ENCODE data around the gene CHSY3. TPM values are rescaled to one million over a fixed set of nuclear protein-coding genes. Genes with fewer than 3 reads are reported as not detected.

Gene CHSY3
- total and polyA plus RNA-seq, 2 experiments from 2014 or later: 0.44 to 3.0 TPM

DNA sequence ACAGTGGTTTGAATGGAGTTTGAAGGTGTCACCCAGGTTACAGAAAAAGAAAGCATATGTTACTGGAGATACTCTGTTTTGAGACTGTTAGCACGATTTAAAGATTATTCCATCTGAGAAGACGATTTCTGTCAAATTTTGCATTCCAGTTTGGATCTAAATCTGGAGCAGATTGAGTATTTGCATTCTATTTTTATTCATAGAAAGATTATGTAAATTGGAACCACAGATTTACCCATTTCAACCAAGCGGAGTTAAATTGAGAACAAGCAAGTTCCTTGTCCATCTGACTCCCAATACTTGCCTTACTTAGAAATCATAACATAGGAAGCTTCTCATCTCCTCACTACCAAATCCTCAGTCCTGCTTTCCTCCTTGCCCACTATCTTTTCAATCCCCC lies 255.7 kb downstream of the CHSY3 start:
- TF ChIP-seq STAT1 (IDR thresholded peaks at IDR 0.05; ENCODE audit: unreplicated experiment): no peak
- TF ChIP-seq ZNF331 (CRISPR knock-in tag; IDR thresholded peaks at IDR 0.05; ENCODE audit: low read depth): no peak
- TF ChIP-seq, protein P1, sequence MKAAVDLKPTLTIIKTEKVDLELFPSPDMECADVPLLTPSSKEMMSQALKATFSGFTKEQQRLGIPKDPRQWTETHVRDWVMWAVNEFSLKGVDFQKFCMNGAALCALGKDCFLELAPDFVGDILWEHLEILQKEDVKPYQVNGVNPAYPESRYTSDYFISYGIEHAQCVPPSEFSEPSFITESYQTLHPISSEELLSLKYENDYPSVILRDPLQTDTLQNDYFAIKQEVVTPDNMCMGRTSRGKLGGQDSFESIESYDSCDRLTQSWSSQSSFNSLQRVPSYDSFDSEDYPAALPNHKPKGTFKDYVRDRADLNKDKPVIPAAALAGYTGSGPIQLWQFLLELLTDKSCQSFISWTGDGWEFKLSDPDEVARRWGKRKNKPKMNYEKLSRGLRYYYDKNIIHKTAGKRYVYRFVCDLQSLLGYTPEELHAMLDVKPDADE (IDR thresholded peaks at IDR 0.05): no peak
- no peak overlapping the region for H3K27ac Mint-ChIP-seq
- Histone ChIP-seq H2AFZ (no peak overlapping the region), H3K4me2 (no peak overlapping the region), H3K79me2 (replicated peaks; ENCODE audit: insufficient read depth) (no peaks in the 10 kb centered on the region), H3F3A (replicated peaks; ENCODE audit: low read depth) (no peaks in the 10 kb centered on the region), H3K36me3 (ENCODE audit: insufficient read depth) (no peaks in the 10 kb centered on the region), H4K20me1 (replicated peaks; ENCODE audit: insufficient read depth) (no peaks in the 10 kb centered on the region), H3K4me3 (no peak overlapping the region), H3K4me1 (ENCODE audit: insufficient read depth) (peaks cover 24% of the 10 kb centered on the region), H3K27ac (ENCODE audit: low read depth) (no peak overlapping the region), H3K9me2 (ENCODE audit: insufficient read depth) (no peaks in the 10 kb centered on the region), H3K27me3 (ENCODE audit: insufficient read depth) (no peaks in the 10 kb centered on the region)
- peaks cover 34% of the 10 kb centered on the region for H3K4me1 Mint-ChIP-seq
- no peaks in the 10 kb centered on the region for H3K9me3 Mint-ChIP-seq
- no peak for DNase-seq (ENCODE audit: low spot score)
- peaks cover 2% of the 10 kb centered on the region; the same call in 1 of the 3 replicates for H3K36me3 Mint-ChIP-seq (ENCODE audit: low read depth)
- no peak for ATAC-seq
- no peak overlapping the region for H3K4me3 Mint-ChIP-seq
- H3K27me3 Mint-ChIP-seq (ENCODE audit: insufficient read depth, low read depth, poor library complexity): peaks cover 2% of the 10 kb centered on the region

DNA sequence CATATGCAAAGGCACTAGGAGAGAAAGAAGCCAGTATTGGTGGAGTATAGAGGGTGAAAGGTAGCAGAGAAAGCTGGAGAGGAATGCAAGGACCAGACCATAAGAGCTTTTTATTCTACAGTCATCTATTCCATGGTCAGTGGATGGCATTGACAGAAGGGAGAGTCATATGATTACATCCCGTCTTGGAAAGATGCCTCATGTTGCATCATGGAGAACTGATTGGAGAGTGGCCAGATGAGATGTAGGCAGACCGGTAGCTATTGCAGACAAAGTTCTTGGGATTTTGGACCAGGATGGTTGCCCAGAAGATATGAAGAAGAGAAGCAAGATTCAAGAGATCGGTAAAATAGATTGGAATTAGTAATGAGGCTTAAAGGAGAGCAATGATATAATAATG lies 260.7 kb downstream of the CHSY3 start:
- Histone ChIP-seq H3K4me2 (no peak overlapping the region), H3K9me2 (ENCODE audit: insufficient read depth) (no peaks in the 10 kb centered on the region), H3K79me2 (replicated peaks; ENCODE audit: insufficient read depth) (no peaks in the 10 kb centered on the region), H3K4me1 (ENCODE audit: insufficient read depth) (peaks cover 33% of the 10 kb centered on the region), H3K36me3 (ENCODE audit: insufficient read depth) (no peaks in the 10 kb centered on the region), H3K27ac (ENCODE audit: low read depth) (no peak overlapping the region), H3F3A (replicated peaks; ENCODE audit: low read depth) (no peaks in the 10 kb centered on the region), H3K27me3 (ENCODE audit: insufficient read depth) (no peaks in the 10 kb centered on the region), H3K4me3 (no peak overlapping the region), H4K20me1 (replicated peaks; ENCODE audit: insufficient read depth) (no peaks in the 10 kb centered on the region), H2AFZ (no peak overlapping the region)
- Mint-ChIP-seq H3K4me1 (peaks cover 35% of the 10 kb centered on the region), H3K4me3 (no peak overlapping the region), H3K27ac (no peak overlapping the region), H3K27me3 (ENCODE audit: insufficient read depth, low read depth, poor library complexity) (peaks cover 6% of the 10 kb centered on the region), H3K36me3 (ENCODE audit: low read depth) (no peaks in the 10 kb centered on the region), H3K9me3 (no peaks in the 10 kb centered on the region)
- ATAC-seq (no peak), DNase-seq (ENCODE audit: low spot score) (no peak)
- TF ChIP-seq STAT1 (IDR thresholded peaks at IDR 0.05; ENCODE audit: unreplicated experiment): no peak
- TF ChIP-seq, protein P2, sequence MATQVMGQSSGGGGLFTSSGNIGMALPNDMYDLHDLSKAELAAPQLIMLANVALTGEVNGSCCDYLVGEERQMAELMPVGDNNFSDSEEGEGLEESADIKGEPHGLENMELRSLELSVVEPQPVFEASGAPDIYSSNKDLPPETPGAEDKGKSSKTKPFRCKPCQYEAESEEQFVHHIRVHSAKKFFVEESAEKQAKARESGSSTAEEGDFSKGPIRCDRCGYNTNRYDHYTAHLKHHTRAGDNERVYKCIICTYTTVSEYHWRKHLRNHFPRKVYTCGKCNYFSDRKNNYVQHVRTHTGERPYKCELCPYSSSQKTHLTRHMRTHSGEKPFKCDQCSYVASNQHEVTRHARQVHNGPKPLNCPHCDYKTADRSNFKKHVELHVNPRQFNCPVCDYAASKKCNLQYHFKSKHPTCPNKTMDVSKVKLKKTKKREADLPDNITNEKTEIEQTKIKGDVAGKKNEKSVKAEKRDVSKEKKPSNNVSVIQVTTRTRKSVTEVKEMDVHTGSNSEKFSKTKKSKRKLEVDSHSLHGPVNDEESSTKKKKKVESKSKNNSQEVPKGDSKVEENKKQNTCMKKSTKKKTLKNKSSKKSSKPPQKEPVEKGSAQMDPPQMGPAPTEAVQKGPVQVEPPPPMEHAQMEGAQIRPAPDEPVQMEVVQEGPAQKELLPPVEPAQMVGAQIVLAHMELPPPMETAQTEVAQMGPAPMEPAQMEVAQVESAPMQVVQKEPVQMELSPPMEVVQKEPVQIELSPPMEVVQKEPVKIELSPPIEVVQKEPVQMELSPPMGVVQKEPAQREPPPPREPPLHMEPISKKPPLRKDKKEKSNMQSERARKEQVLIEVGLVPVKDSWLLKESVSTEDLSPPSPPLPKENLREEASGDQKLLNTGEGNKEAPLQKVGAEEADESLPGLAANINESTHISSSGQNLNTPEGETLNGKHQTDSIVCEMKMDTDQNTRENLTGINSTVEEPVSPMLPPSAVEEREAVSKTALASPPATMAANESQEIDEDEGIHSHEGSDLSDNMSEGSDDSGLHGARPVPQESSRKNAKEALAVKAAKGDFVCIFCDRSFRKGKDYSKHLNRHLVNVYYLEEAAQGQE (IDR thresholded peaks at IDR 0.05; ENCODE audit: unreplicated experiment): no peak
- TF ChIP-seq, protein P1 (IDR thresholded peaks at IDR 0.05): no peak
- no peak for TF ChIP-seq JUNB (IDR thresholded peaks at IDR 0.05; ENCODE audit: unreplicated experiment)
- TF ChIP-seq, protein P3, sequence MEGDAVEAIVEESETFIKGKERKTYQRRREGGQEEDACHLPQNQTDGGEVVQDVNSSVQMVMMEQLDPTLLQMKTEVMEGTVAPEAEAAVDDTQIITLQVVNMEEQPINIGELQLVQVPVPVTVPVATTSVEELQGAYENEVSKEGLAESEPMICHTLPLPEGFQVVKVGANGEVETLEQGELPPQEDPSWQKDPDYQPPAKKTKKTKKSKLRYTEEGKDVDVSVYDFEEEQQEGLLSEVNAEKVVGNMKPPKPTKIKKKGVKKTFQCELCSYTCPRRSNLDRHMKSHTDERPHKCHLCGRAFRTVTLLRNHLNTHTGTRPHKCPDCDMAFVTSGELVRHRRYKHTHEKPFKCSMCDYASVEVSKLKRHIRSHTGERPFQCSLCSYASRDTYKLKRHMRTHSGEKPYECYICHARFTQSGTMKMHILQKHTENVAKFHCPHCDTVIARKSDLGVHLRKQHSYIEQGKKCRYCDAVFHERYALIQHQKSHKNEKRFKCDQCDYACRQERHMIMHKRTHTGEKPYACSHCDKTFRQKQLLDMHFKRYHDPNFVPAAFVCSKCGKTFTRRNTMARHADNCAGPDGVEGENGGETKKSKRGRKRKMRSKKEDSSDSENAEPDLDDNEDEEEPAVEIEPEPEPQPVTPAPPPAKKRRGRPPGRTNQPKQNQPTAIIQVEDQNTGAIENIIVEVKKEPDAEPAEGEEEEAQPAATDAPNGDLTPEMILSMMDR (conservative IDR thresholded peaks at IDR 0.05; ENCODE audit: low read depth in 2 of 2): no peak
- no peak for TF ChIP-seq POLR2AphosphoS5 (IDR thresholded peaks at IDR 0.05; ENCODE audit: low read depth)
- TF ChIP-seq, protein P4, sequence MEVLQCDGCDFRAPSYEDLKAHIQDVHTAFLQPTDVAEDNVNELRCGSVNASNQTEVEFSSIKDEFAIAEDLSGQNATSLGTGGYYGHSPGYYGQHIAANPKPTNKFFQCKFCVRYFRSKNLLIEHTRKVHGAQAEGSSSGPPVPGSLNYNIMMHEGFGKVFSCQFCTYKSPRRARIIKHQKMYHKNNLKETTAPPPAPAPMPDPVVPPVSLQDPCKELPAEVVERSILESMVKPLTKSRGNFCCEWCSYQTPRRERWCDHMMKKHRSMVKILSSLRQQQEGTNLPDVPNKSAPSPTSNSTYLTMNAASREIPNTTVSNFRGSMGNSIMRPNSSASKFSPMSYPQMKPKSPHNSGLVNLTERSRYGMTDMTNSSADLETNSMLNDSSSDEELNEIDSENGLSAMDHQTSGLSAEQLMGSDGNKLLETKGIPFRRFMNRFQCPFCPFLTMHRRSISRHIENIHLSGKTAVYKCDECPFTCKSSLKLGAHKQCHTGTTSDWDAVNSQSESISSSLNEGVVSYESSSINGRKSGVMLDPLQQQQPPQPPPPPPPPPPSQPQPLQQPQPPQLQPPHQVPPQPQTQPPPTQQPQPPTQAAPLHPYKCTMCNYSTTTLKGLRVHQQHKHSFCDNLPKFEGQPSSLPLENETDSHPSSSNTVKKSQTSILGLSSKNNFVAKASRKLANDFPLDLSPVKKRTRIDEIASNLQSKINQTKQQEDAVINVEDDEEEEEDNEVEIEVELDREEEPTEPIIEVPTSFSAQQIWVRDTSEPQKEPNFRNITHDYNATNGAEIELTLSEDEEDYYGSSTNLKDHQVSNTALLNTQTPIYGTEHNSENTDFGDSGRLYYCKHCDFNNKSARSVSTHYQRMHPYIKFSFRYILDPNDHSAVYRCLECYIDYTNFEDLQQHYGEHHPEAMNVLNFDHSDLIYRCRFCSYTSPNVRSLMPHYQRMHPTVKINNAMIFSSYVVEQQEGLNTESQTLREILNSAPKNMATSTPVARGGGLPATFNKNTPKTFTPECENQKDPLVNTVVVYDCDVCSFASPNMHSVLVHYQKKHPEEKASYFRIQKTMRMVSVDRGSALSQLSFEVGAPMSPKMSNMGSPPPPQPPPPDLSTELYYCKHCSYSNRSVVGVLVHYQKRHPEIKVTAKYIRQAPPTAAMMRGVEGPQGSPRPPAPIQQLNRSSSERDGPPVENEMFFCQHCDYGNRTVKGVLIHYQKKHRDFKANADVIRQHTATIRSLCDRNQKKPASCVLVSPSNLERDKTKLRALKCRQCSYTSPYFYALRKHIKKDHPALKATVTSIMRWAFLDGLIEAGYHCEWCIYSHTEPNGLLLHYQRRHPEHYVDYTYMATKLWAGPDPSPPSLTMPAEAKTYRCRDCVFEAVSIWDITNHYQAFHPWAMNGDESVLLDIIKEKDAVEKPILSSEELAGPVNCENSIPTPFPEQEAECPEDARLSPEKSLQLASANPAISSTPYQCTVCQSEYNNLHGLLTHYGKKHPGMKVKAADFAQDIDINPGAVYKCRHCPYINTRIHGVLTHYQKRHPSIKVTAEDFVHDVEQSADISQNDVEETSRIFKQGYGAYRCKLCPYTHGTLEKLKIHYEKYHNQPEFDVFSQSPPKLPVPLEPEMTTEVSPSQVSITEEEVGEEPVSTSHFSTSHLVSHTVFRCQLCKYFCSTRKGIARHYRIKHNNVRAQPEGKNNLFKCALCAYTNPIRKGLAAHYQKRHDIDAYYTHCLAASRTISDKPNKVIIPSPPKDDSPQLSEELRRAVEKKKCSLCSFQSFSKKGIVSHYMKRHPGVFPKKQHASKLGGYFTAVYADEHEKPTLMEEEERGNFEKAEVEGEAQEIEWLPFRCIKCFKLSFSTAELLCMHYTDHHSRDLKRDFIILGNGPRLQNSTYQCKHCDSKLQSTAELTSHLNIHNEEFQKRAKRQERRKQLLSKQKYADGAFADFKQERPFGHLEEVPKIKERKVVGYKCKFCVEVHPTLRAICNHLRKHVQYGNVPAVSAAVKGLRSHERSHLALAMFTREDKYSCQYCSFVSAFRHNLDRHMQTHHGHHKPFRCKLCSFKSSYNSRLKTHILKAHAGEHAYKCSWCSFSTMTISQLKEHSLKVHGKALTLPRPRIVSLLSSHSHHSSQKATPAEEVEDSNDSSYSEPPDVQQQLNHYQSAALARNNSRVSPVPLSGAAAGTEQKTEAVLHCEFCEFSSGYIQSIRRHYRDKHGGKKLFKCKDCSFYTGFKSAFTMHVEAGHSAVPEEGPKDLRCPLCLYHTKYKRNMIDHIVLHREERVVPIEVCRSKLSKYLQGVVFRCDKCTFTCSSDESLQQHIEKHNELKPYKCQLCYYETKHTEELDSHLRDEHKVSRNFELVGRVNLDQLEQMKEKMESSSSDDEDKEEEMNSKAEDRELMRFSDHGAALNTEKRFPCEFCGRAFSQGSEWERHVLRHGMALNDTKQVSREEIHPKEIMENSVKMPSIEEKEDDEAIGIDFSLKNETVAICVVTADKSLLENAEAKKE (CRISPR knock-in tag; IDR thresholded peaks at IDR 0.05): no peak

All from GM23338 (cell line).